OCI-LY3 (cell line): ENCODE results near the gene NUDT6.

Experiments
- EZH2phosphoT487 ChIP-seq: fragments of 200-600 bp; shearing (Covaris generic); IDR thresholded peaks from 2 replicates; pipeline ENCODE4 v1.6.1; 2018; ENCODE audit warnings: antibody characterized with exemption, mixed run types, low read depth
- TF ChIP-seq, protein P1 (sequence below): fragments of 200-600, 300-600 bp; sonication (generic); IDR thresholded peaks from 2 replicates; pipeline ENCODE4 v1.5.1; 2014; ENCODE audit warnings: antibody characterized with exemption, low read length, low read depth

DNA sequence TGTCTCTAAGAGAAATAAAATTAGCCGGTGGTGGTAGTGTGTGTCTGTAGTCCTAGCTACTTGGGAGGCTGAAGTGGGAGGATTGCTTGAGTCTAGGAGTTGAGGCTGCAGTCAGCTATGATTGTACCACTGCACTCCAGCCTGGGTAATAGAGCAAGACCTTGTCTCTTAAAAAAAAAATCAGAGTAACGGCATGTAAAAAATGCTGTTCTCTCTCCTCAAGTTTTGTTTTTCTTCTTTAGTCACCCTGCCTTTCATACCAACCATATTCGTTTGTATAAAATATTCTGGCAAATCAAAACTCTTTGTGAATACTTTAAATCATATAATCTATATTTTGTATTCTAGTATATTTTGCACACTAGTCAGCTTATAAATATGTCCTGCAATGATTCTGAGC is 44.8 kb upstream of the NUDT6 start:
- TF ChIP-seq, protein P1, sequence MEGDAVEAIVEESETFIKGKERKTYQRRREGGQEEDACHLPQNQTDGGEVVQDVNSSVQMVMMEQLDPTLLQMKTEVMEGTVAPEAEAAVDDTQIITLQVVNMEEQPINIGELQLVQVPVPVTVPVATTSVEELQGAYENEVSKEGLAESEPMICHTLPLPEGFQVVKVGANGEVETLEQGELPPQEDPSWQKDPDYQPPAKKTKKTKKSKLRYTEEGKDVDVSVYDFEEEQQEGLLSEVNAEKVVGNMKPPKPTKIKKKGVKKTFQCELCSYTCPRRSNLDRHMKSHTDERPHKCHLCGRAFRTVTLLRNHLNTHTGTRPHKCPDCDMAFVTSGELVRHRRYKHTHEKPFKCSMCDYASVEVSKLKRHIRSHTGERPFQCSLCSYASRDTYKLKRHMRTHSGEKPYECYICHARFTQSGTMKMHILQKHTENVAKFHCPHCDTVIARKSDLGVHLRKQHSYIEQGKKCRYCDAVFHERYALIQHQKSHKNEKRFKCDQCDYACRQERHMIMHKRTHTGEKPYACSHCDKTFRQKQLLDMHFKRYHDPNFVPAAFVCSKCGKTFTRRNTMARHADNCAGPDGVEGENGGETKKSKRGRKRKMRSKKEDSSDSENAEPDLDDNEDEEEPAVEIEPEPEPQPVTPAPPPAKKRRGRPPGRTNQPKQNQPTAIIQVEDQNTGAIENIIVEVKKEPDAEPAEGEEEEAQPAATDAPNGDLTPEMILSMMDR: no peak
- no peak for TF ChIP-seq EZH2phosphoT487
